Measurements from ENCODE around the gene FAIM2.
"Not testable (repeated sequence)": the region's sequence is repeated elsewhere in the genome, so short reads cannot be mapped to it uniquely, and the experiment has no call there.

DNA sequence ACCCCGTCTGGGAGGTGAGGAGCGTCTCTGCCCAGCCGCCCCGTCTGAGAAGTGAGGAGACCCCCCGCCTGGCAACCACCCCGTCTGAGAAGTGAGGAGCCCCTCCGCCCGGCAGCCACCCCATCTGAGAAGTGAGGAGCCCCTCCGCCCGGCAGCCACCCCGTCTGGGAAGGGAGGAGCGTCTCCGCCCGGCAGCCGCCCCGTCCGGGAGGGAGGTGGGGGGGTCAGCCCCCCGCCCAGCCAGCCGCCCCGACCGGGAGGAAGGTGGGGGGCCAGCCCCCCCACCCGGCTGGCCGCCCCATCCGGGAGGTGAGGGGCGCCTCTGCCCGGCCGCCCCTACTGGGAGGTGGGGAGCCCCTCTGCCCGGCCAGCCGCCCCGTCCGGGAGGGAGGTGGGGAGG is 42.8 kb downstream of the FAIM2 start:
- TF ChIP-seq, protein P1, sequence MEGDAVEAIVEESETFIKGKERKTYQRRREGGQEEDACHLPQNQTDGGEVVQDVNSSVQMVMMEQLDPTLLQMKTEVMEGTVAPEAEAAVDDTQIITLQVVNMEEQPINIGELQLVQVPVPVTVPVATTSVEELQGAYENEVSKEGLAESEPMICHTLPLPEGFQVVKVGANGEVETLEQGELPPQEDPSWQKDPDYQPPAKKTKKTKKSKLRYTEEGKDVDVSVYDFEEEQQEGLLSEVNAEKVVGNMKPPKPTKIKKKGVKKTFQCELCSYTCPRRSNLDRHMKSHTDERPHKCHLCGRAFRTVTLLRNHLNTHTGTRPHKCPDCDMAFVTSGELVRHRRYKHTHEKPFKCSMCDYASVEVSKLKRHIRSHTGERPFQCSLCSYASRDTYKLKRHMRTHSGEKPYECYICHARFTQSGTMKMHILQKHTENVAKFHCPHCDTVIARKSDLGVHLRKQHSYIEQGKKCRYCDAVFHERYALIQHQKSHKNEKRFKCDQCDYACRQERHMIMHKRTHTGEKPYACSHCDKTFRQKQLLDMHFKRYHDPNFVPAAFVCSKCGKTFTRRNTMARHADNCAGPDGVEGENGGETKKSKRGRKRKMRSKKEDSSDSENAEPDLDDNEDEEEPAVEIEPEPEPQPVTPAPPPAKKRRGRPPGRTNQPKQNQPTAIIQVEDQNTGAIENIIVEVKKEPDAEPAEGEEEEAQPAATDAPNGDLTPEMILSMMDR (IDR thresholded peaks at IDR 0.05; ENCODE audit: extremely low read depth in 1 of 2, insufficient read depth in 1 of 2, low read depth in 1 of 2, low read length in 2 of 2): not testable (repeated sequence)
- TF ChIP-seq FOS (IDR thresholded peaks at IDR 0.05; ENCODE audit: borderline replicate concordance, insufficient read depth, low read length); EZH2 (IDR thresholded peaks at IDR 0.05; ENCODE audit: borderline replicate concordance, low read depth, low read length, severe bottlenecking): not testable (repeated sequence)
